Colon (tissue), 2 donors: Measurements from ENCODE around the gene RBL1.
"Not testable (repeated sequence)": the region's sequence is repeated elsewhere in the genome, so short reads cannot be mapped to it uniquely, and the experiment has no call there.

ENCODE experiments used
- FAIRE-seq: peaks from 2 replicates; lab custom pipeline; 2012; peaks lifted over from hg19 to GRCh38; lab: Jason Lieb, UNC
- donor health status: control.
- donor health status: control.

RBL1 gene, protein sequence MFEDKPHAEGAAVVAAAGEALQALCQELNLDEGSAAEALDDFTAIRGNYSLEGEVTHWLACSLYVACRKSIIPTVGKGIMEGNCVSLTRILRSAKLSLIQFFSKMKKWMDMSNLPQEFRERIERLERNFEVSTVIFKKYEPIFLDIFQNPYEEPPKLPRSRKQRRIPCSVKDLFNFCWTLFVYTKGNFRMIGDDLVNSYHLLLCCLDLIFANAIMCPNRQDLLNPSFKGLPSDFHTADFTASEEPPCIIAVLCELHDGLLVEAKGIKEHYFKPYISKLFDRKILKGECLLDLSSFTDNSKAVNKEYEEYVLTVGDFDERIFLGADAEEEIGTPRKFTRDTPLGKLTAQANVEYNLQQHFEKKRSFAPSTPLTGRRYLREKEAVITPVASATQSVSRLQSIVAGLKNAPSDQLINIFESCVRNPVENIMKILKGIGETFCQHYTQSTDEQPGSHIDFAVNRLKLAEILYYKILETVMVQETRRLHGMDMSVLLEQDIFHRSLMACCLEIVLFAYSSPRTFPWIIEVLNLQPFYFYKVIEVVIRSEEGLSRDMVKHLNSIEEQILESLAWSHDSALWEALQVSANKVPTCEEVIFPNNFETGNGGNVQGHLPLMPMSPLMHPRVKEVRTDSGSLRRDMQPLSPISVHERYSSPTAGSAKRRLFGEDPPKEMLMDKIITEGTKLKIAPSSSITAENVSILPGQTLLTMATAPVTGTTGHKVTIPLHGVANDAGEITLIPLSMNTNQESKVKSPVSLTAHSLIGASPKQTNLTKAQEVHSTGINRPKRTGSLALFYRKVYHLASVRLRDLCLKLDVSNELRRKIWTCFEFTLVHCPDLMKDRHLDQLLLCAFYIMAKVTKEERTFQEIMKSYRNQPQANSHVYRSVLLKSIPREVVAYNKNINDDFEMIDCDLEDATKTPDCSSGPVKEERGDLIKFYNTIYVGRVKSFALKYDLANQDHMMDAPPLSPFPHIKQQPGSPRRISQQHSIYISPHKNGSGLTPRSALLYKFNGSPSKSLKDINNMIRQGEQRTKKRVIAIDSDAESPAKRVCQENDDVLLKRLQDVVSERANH

DNA sequence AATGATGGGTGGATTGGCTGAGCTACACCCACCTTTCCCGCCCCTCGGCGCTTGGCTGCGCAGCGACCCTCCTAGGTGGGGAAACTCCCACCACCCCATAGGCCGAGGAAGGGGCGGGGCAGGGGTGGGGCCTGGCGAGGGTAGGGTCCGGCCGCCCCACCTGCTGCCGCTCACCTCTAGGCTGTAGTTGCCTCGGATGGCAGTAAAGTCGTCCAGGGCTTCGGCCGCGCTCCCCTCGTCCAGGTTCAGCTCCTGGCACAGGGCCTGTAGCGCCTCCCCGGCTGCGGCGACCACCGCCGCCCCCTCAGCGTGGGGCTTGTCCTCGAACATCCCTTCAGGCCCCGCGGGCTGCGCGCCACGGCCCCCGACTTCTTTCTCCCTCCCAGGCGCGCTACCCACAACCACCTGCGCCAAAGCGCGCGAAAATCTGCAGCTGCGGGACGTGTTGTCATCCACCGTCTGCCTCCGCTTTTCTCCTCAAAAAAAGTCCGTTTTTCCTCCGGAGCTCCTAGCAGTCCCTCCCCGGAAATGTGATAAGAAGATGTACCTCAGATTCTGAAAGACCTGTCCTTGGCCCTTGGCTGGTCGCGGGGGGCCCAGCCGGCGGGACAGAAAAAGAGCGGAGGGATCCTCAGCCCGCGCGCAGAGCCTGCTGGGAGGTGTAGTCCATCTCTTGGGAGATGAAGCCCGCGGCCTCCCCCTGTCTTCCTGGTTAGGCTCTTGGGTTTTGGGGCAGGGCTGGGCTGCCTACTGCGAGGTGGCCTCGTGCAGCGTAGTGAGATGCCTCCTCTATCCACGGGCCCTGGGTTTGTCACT is at the start of gene RBL1:
Gene RBL1, minus strand, starts transcription at position 399 of the 816 bp plus-strand sequence. Its CDS starts 69 bp downstream, at position 330.
- no peak for FAIRE-seq

DNA sequence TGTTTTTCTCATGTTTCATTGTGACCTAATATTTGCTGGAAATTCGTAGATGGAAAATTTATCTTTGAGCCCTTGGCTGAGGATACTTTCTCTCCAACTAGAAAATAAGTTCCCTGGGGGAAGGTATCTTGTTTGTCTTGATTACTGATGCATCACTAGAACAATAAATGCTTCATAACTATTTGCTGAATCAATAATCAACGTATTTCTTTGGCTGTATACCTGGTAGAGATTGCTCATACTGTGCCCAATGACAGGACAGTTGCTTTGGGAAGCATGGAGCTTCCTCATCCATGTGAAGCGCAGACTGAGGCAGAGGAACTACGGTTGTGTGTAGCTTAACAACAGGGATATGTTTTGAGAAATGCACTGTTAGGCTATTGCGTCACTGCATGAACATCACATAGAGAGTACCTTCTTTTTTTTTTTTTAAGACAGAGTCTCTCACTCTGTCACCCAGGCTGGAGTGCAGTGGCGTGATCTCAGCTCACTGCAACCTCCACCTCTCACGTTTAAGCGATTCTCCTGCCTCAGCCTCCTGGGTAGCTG is 49.1 kb upstream of the RBL1 start:
- no peak for FAIRE-seq

DNA sequence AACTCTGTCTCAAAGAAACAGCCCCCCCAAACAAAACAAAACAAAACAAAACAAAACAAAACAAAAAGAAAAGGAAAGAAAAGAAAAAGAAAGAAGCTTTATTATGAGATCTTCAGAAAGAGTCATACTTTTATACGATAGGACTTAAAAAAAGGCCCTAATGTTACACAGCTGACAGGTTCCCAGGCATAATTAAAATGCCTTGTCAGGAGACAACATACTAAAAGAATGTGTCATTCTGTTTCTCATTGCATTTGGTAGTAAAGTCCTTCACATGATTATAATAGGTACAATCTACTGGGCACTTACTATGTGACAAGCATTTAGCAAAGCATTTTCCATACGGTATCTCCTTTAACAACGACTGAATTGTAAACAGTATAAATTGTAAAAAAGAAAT is 46.9 kb upstream of the RBL1 start:
- no peak for FAIRE-seq

DNA sequence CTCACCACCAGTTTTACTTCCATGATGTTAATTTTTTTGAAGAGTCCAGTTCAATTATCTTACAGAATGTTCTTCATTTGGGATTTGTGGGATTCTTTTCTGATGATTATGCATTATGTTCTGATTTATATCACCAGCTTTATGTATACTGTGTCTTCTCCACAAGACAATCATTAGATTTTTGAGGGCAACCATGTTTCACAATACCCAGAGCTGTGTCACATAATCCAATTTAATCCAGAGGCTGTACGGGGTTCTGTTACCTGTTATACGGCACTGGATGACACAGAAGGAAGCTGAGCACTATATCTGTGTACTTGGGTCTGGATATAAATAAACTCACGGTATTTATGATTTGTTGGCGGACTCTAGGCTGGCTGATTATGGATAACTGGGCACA is 41.8 kb upstream of the RBL1 start:
- no peak for FAIRE-seq

DNA sequence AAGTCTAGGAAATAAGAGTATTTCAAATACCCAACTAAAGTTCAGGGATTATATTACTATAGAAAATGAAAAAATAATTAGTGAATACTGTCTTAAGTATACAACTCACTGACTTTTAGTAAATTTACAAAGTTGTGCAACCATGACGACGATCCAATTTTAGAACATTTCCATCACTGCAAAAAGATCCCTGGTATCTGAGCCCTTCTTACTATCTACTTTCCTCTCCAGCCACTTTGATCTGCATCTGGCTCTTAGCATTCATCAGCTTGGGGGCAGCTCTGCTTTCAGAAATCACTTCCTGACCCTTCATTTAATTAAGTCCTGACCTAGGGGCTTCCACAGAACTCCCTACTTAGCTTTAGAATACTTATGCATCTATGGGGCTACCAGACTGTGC is 38.2 kb upstream of the RBL1 start:
- FAIRE-seq: no peak

DNA sequence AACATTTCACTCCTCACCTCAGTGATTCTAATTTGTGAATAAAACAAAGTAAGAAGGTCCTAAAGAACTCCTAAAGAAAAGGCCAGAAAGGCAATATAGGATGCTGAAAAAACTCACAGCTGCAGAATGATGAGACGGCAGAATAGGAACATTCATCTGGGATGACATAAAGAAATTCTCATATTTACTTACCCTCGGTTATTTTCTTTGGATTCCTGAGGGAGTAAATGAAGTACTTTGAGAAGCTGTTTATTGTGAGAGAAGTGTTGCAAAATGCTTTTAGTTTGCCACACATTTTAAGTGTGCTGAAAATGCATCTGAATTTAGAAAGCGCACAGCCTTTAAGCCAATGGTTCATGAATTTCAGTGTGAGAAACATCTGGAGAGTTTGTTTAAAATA is 35.7 kb upstream of the RBL1 start:
- FAIRE-seq: no peak

DNA sequence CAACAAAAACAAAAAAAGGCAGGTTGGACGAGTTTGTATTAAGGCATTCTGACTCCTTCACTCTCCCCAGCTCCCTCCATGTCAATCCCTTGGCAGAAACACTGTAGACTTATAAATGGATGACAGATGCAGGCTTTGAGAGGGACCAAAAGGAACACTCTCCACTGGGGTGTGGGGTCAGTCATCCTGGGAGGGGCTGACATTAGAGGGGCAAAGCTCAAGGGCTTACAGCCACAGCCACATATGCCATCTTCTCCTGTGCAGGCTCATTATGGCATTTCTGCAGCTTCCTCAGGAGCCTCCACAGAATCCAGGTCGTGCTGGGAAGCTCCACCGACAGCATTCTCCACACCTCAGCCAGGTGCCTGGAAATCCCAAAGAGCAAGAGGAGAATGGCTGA is 33.0 kb upstream of the RBL1 start:
- no peak for FAIRE-seq

DNA sequence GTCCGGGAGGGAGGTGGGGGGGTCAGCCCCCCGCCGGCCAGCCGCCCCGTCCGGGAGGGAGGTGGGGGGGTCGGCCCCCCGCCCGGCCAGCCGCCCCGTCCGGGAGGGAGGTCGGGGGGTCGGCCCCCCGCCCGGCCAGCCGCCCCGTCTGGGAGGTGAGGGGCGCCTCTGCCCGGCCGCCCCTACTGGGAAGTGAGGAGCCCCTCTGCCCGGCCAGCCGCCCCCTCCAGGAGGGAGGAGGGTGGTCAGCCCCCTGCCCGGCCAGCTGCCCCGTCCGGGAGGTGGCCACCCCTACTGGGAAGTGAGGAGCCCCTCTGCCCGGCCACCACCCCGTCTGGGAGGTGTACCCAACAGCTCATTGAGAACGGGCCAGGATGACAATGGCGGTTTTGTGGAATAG is 30.5 kb upstream of the RBL1 start:
- not testable (repeated sequence) for FAIRE-seq

DNA sequence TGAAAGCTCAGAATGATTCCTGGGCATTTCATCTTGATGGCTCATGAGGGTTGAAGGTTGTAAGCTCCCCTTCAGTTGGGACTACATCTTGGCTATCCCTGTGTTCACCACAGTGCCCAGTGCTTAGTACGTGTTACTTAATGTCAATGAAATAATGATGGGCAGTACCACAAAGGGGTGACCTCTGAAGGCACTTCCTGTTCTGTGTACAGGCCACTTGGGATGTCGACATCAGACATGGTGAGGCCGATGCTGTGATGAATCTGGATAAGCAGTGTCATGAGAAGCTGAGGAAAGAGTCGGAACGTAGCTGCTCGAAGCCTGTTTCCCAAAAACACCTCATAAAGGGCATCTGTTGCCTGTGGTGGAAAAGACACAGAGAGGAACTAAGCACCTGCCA is 27.6 kb upstream of the RBL1 start:
- FAIRE-seq: no peak

DNA sequence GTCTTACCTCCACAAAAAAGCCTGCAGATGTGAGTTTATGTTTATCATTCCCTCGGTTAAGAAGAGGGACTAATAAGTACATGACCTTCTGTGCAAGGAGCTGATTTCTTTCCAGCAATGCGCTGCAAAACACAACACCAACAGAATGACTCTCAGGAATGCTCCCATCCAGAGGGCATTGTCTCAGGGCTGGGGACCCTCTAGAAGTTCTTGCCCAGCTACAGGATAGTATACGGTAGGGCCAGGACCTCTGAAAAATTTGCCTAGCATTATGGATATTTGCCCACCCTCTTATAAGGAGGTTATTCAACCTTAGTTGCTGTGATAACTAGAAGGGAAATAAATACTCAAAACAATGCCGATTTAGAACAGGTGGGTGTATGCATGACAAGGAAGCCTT is 24.7 kb upstream of the RBL1 start:
- no peak for FAIRE-seq

DNA sequence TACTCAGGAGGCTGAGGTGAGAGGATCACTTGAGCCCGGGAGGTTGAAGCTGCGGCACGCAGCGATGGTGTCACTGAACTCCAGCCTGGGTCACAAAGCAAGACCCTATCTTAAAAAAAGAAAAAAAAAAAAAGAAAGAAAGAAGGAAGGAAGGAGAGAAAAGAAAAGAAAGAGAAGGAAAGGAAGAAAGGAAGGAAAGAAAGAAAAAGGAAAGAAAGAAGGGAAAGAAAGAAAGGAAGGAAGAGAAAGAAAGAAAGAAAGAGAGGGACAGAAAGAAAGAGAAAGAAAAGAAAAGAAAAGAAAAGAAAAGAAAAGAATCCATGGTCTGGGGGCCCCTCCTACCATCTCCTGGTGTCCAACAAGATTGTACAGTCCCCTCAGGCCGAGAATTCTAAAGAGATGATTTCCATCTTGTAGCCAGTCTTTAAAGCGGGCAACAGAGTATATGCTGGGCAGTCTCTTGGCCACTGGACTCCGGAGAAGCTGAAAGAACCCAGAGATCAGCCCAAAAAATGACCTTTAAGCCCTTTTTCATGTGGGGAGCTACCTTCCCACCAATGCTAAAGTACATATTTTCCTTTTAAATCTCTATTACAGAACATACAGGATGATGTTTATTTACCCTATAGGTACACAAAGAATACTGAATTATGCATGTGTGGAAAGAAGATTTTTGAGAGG is 23.7 kb upstream of the RBL1 start:
- FAIRE-seq: no peak

DNA sequence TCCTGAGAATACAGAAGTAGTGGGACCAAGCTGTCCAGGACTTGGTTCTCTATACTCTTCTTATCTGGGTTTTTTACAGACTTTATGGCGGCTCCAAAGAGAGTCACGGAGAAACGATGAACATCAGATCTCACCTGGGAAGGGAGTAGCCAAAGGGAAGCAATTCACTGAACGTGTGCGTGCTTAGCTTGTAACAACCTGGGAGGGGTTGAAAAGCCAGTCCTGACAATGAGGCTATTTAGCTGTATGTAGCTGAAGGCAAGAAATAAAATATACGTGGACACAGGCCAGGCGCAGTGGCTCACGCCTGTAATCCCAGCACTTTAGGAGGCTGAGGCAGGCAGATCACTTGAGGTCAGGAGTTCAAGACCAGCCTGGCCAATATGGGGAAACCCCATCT is 18.2 kb upstream of the RBL1 start:
- no peak for FAIRE-seq

DNA sequence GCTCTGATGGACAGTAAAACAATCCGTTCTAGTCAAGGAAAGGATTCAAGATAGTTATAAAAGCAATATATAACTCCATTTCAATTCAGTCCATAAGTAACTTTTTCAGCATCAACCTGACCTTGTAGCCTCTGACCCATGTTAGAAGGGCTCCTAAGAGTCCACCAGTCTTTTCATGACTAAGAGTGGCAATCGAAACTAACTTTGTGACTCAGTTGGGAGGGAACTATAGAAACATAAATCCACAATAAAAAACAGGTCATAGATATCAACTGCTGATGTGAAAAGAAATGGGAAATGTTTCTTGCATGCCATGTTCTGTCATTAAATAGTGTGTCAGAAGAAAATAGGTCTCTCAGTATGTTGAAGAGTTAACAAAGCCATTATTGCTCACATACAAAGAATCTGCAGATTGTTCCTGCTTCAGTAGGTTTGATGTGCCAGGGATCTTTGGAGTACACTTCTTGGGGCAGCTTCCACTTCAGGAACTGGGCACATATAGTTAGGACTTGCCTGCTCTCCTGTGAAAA is 16.2 kb upstream of the RBL1 start:
- FAIRE-seq: no peak

DNA sequence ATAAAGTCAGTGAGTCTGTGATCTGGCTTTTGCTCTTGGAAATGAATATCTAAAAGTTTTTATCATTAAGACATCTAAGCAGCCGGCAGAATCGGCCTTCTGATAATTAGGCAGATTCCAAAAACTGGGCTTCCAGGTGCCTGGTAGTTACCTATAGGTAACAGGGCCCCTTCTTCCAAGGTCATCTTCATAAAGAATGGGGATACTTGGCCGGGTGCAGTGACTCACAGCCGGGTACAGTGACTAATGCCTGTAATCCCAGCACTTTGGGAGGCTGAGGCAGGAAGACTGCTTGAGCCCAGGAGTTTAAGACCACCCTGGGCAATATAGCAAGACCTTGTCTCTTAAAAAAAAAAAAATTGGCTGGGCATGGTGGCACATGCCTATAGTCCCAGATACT is 12.9 kb upstream of the RBL1 start:
- FAIRE-seq: no peak

DNA sequence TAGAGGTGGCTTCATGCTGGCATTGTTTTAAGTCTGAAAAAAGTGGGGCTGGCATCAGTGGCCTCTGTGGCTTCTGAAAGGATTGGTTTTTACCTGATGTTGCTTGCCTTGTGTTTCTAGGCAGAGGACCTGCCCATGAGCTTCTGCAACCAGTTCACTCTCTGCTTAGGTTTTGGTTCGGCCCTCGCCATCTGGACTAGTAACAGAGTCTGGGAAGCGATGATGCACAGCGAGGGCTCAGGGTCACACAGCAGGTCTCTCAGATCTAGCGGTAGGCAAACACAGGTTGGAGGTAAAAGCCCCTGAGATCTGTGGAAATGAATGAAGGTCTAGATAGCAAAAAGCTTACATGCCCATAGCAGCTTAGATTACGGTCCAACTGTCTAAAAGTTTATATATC is 6.8 kb upstream of the RBL1 start:
- no peak for FAIRE-seq

DNA sequence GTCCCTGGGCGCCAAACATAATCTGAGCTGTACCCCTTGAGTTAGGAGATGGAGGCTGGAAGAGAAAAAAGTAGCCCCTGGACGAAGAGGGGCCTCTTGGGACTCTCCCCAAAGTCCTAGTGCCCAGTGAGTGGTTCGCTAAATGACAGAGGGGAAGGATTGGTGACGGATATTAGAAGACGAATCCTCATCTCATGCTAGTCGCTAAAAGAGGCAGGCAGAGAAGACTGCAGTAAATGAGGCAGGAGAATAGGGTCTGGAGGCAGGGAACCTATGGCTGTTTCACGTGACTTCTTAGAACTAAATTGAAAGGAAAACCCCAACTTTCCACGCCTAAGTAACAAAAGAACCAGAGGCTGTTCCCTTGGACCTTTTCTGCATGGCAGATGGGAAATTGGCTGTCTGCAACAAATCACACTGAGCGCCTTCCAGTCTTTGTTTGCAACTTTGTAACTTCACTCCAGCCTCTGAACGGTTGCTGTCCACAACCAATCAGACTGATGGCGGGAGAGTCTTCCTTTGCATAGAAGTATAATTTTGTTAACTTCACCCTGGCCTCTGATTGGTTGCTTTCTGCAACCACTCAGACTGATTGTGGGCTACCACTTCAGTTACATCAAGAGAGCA is 731 bp upstream of the RBL1 start:
- no peak for FAIRE-seq

DNA sequence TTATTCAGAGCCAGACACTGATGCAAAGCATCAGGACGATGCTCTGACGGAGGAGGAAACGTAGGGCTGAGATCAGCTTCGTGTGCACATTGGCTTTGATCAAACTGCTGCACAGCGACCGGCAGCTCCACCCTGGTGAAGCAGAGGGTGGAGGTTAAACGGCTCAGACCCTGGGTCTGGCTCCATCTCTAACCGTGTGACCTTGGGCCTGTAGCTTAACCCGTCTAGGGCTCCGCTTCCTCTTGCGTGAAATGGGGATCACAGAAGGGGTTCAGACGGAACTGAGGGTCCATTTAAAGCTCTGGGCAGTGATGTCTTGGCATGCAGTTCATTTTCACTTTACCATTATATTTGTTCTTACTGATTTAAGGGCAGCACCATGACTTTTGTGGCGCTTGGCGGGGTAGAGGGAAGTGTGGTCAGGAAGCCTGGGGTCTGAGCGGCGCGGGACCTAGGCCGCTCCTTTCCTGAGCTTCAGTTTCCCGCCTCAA is 644 bp downstream of the RBL1 start:
- no peak for FAIRE-seq

DNA sequence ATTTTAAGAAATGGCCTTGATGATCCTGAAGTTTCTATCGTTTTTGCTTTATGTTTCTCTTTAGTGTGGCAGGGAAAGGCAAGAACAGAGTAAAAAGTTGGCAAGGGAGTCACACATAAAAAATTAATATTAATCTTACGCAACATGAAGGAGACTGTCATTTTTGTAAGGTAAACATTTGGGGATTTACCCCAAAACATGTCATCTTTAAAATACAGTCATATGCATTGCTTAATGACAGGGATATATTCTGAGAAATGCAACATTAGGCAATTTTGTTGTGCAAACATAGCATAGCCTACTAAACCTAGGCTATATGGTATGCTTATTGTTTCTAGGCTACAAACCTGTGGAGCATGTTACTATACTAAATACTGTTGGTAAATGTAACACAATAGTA is 5.4 kb downstream of the RBL1 start:
- no peak for FAIRE-seq

DNA sequence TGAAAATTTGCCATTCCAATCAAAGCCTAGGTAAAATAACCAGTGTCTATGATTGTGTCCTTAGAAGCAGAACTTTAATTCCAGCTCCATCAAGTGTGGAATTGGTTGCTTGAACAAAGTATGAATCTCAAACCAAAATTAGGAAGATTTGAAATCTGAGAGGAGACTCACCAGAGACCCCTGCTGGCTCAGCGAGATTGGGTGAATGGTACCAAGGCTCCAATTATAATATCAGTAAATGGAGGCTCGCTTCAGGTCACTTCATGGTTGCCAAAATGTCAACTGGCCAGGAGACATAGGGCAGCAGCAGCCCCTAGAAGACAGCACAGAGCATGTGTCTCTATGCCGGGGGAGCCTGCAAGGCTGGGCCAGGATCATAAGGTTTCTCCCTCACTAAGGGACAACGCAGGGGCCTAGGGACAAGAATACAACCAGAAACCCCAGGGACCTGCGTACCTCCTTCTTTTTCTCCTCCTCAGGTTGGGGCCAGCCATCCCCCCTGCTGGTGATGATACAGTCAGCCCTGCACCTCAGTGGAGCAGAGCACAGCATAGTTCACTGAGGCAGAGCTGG is 14.0 kb downstream of the RBL1 start:
- FAIRE-seq: no peak

DNA sequence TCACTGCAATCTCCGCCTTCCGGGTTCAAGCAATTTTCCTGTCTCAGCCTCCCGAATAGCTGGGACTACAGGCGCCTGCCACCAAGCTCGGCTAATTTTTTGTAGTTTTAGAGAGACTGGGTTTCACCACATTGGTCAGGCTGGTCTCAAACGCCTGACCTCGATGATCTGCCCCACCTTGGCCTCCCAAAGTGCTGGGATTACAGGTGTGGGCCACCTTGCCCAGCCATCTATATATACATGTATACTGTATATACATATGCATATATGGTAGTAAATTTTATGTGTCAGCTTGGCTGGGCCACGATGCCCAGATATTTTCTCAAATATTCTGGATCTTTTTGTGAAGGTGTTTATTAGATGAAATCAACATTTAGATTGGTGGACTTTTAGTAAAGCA is 18.8 kb downstream of the RBL1 start:
- FAIRE-seq: no peak
